Panc1 (cell line): ENCODE results near the gene CSTF1. TPM values are rescaled to one million over a fixed set of nuclear protein-coding genes. Genes with fewer than 3 reads are reported as not detected.
"Not testable (repeated sequence)": the region's sequence is repeated elsewhere in the genome, so short reads cannot be mapped to it uniquely, and the experiment has no call there.

Source experiments
- ATAC-seq: fragments of 200-7000 bp; cut with Tn5 transposase; 2 replicates; pipeline ENCODE4 v1.9.1; 2020; ENCODE audit warnings: mild to moderate bottlenecking, moderate library complexity
- BruUV-seq: library from RNA; stranded (reverse); fragments of 400-500 nt; replicated peaks from 2 replicates; lab custom pipeline; 2021; lab: Mats Ljungman, UMichigan
- CTCF ChIA-PET: fragments of 300-600 bp; sonication (Branson Sonifier 250); formaldehyde crosslinking; loops from one replicate; lab custom pipeline; 2022; ENCODE audit warnings: antibody characterized with exemption; lab: Charles Lee
- POLR2A ChIA-PET: fragments of 300-600 bp; sonication (Branson Sonifier 250); formaldehyde crosslinking; loops from one replicate; lab custom pipeline; 2022; ENCODE audit warnings: antibody characterized with exemption; lab: Charles Lee
- DNase-seq: peaks from one replicate; pipeline ENCODE4 v3.0.0-alpha.2; 2010; ENCODE audit warnings: low read depth, low spot score
- H3K27ac ChIP-seq: 2 replicates; pipeline ENCODE4 v1.5.1; 2011; ENCODE audit warnings: mild to moderate bottlenecking, low read length, inconsistent platforms
- H3K27me3 ChIP-seq: fragments of 200-500 bp; sonication (Bioruptor generic); 2 replicates; pipeline ENCODE4 v1.6.0; 2014; ENCODE audit warnings: low read length, inconsistent platforms; ENCODE audit not compliant: control insufficient read depth, insufficient read depth
- H3K36me3 ChIP-seq: fragments of 200-500 bp; sonication (Bioruptor generic); 2 replicates; pipeline ENCODE4 v1.5.1; 2014; ENCODE audit warnings: inconsistent platforms, mild to moderate bottlenecking, low read length, moderate library complexity; ENCODE audit not compliant: control insufficient read depth, insufficient read depth
- H3K4me1 ChIP-seq: 2 replicates; pipeline ENCODE4 v1.5.1; 2011; ENCODE audit warnings: inconsistent platforms, mild to moderate bottlenecking, low read length, moderate library complexity; ENCODE audit not compliant: control insufficient read depth, insufficient read depth
- H3K4me3 ChIP-seq, 2 experiments: 2 replicates each; pipeline ENCODE4 v1.5.1; 2011 to 2012; ENCODE audit warnings: low read depth in 2 of 2, low read length in 2 of 2, mild to moderate bottlenecking in 2 of 2, inconsistent platforms in 1 of 2, moderate library complexity in 1 of 2
- H3K9me3 ChIP-seq: fragments of 200-500 bp; sonication (Bioruptor generic); 2 replicates; pipeline ENCODE4 v1.5.1; 2014; ENCODE audit warnings: low read depth, mild to moderate bottlenecking, inconsistent platforms, low read length, moderate library complexity; ENCODE audit not compliant: control insufficient read depth, insufficient read depth
- CTCF ChIP-seq: fragments of 450-650 bp; IDR thresholded peaks from 2 replicates; pipeline ENCODE4 v1.5.1; 2017; ENCODE audit warnings: mild to moderate bottlenecking
- POLR2AphosphoS5 ChIP-seq: IDR thresholded peaks from 2 replicates; pipeline ENCODE4 v1.6.1; 2012; ENCODE audit warnings: mild to moderate bottlenecking, low read depth, low read length, moderate library complexity
- REST ChIP-seq, 2 experiments: IDR thresholded peaks; 2 replicates each; pipeline ENCODE4 v1.6.1; 2011 to 2012; ENCODE audit warnings: low read depth in 2 of 2, control low read depth in 1 of 2, low read length in 1 of 2, mild to moderate bottlenecking in 1 of 2, moderate library complexity in 1 of 2; ENCODE audit not compliant: insufficient read depth in 1 of 2
- SIN3A ChIP-seq: IDR thresholded peaks from 2 replicates; pipeline ENCODE4 v1.6.1; 2012; ENCODE audit warnings: low read depth, mild to moderate bottlenecking, low read length, moderate library complexity, borderline replicate concordance; ENCODE audit not compliant: insufficient read depth
- TCF7L2 ChIP-seq: IDR thresholded peaks from 2 replicates; pipeline ENCODE4 v1.6.1; 2011; ENCODE audit warnings: mild to moderate bottlenecking, low read depth, low read length, inconsistent platforms
- in situ Hi-C: cut with HindIII; loops from 2 replicates; pipeline ENCODE4 v1.10.0; 2016; ENCODE audit warnings: low sequenced_read_pairs, low pct_unique_long_range_greater_than_20kb
- intact Hi-C: fragments of 100-400 bp; cut with micrococcal nuclease; formaldehyde crosslinking; loops from one replicate; pipeline ENCODE4 v1.10.0; 2022; ENCODE audit not compliant: unreplicated experiment
- total RNA-seq: library from RNA; stranded (reverse); gene quantifications from one replicate; pipeline ENCODE4 v1.2.1, GENCODE V29; 2021; ENCODE audit not compliant: unreplicated experiment

Gene CSTF1
- total RNA-seq, 1 experiment from 2014 or later, result 46.3 TPM

GRCh38 chr20:56388882-56389281 lies 3.6 kb upstream of the CSTF1 start:
- CTCF ChIA-PET, result no interaction called here
- BruUV-seq, result no TSS peak
- in situ Hi-C loops (no loop called here), intact Hi-C loops (no loop called here)
- ATAC-seq, result no peak
- Histone ChIP-seq H3K27me3 (no peaks in the 10 kb centered on the region), H3K4me3 (no peak overlapping the region), H3K9me3 (no peaks in the 10 kb centered on the region), H3K4me1 (peaks cover 18% of the 10 kb centered on the region), H3K27ac (no peak overlapping the region), H3K36me3 (peaks cover 22% of the 10 kb centered on the region)
- TF ChIP-seq REST (IDR thresholded peaks at IDR 0.05; ENCODE audit: insufficient read depth in 1 of 2, low read depth in 2 of 2, low read length in 1 of 2) (no peak), SIN3A (no peak), TCF7L2 (no peak), POLR2AphosphoS5 (no peak), CTCF (no peak)
- POLR2A ChIA-PET, result interaction anchor here (0.6 kb wide), 1 partner anchor 31 kb away, joined by 3 read pairs; no protein-coding TSS in a partner anchor
- no peak for DNase-seq

DNA sequence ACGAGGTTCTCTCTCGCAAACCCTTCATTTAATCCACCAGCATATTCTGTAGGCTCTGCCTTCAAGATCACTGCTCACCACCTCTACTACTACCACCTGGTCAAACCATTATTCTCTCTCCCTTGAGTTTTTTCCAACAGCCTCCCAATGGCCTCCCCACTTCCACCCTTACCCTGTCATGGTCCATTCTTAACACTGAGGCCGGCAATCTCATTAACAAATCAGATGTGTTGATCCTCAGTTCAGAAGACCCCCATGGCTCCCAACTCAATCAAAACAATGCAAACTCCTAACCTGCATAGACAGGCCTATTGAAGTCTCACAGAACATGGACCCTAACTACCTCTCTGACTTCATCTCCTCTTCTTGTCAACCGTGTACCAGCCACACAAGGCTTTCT lies 2.6 kb upstream of the CSTF1 start:
- H3K4me3 ChIP-seq, result no peak overlapping the region
- BruUV-seq, result no TSS peak
- ChIA-PET POLR2A (no interaction called here), CTCF (no interaction called here)
- DNase-seq (no peak), ATAC-seq (no peak)
- H3K9me3 ChIP-seq, result no peaks in the 10 kb centered on the region
- peaks cover 16% of the 10 kb centered on the region for H3K36me3 ChIP-seq
- TF ChIP-seq SIN3A (no peak), REST (IDR thresholded peaks at IDR 0.05; ENCODE audit: insufficient read depth in 1 of 2, low read depth in 2 of 2, low read length in 1 of 2) (no peak), TCF7L2 (no peak), POLR2AphosphoS5 (no peak), CTCF (no peak)
- H3K4me1 ChIP-seq, result peaks cover 26% of the 10 kb centered on the region
- H3K27ac ChIP-seq, result no peak overlapping the region
- no peaks in the 10 kb centered on the region for H3K27me3 ChIP-seq
- in situ Hi-C loops (no loop called here), intact Hi-C loops (no loop called here)

- H3K9me3 ChIP-seq, BruUV-seq, ATAC-seq, H3K27me3 ChIP-seq, in situ Hi-C loops, POLR2A ChIA-PET, DNase-seq, intact Hi-C loops, CTCF ChIA-PET: not testable (repeated sequence)
- Histone ChIP-seq H3K4me3 (peak overlapping the region; percentile 76 to 98), H3K36me3 (peaks cover 16% of the 10 kb centered on the region), H3K27ac (peak overlapping the region; percentile 93), H3K4me1 (peaks cover 26% of the 10 kb centered on the region)
Observed at GRCh38 chr20:56390396-56390795, 2.0 kb upstream of the CSTF1 start.
